GM19397 (cell line): ENCODE measurements around the gene TRMU.

ENCODE experiments used
- ATAC-seq: cut with Tn5 transposase; IDR thresholded peaks from one replicate; pipeline ENCODE4 v1.9.1; 2021; ENCODE audit warnings: mild to moderate bottlenecking, moderate library complexity; ENCODE audit not compliant: unreplicated experiment

The TRMU gene, protein sequence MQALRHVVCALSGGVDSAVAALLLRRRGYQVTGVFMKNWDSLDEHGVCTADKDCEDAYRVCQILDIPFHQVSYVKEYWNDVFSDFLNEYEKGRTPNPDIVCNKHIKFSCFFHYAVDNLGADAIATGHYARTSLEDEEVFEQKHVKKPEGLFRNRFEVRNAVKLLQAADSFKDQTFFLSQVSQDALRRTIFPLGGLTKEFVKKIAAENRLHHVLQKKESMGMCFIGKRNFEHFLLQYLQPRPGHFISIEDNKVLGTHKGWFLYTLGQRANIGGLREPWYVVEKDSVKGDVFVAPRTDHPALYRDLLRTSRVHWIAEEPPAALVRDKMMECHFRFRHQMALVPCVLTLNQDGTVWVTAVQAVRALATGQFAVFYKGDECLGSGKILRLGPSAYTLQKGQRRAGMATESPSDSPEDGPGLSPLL

GRCh38 chr22:46335201-46336118, at the start of gene TRMU:
TRMU (plus strand) TSS chr22:46335714; CDS start chr22:46335765, 51 bp downstream.
- peak; percentile 88 for ATAC-seq

- ATAC-seq = no peak
Observed at GRCh38 chr22:46286006-46286405, 49.5 kb upstream of the TRMU start.

- ATAC-seq = no peak
Observed at GRCh38 chr22:46286941-46287872, 48.3 kb upstream of the TRMU start.

- ATAC-seq = peak; percentile 79
Observed at GRCh38 chr22:46287873-46288751, 47.4 kb upstream of the TRMU start.

GRCh38 chr22:46288846-46289243, 46.7 kb upstream of the TRMU start:
- no peak for ATAC-seq

- ATAC-seq = no peak
Observed at GRCh38 chr22:46289244-46289891, 46.1 kb upstream of the TRMU start.

- ATAC-seq = no peak
Observed at GRCh38 chr22:46290121-46290842, 45.2 kb upstream of the TRMU start.

DNA sequence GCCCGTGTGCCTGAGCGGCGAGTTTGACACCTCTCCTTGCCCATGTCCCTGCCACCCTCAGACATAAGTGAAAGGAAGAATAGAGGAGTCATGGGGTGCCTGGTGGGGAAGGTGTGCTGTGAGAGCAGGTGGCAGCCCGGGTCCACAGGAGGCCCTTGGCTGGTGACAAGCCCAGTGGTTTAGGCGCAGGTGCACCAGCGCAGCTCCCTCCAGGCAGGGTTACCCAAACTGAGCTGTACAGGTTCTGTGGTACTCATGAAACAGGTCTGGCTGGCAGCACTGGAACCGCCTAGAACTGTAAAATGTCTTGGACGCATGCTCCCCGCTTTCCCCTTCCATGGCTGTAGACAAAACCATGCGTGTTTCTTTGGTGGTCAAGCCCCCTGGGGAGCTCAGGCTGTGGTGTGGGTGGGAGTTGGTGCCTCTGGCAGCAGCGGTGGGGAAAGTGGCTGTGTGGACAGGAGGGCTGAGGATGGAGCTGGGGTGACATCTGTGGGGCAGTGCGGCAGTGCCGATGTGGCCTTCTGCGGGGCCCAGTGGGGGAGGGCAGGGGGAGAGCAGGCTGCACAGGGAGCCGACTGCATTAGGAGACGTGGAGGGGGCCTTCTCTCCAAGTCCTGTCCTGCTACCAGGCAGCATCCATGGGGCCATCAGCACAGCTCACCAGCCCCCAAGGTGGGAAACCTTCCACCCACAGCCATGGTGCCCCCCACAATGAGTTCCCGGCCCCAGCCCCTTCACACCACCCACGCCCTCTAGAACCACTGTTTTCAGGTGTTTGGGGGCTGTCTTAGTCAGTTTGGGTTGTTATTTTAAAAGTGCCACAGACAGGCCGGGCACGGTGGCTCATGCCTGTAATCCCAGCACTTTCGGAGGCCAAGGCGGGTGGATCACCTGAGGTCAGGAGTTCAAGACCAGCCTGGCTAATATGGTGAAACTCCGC, 44.4 kb upstream of the TRMU start:
- ATAC-seq = no peak

GRCh38 chr22:46292173-46292572, 43.3 kb upstream of the TRMU start:
- ATAC-seq = no peak

- ATAC-seq = no peak
Observed at GRCh38 chr22:46292732-46293131, 42.8 kb upstream of the TRMU start.

DNA sequence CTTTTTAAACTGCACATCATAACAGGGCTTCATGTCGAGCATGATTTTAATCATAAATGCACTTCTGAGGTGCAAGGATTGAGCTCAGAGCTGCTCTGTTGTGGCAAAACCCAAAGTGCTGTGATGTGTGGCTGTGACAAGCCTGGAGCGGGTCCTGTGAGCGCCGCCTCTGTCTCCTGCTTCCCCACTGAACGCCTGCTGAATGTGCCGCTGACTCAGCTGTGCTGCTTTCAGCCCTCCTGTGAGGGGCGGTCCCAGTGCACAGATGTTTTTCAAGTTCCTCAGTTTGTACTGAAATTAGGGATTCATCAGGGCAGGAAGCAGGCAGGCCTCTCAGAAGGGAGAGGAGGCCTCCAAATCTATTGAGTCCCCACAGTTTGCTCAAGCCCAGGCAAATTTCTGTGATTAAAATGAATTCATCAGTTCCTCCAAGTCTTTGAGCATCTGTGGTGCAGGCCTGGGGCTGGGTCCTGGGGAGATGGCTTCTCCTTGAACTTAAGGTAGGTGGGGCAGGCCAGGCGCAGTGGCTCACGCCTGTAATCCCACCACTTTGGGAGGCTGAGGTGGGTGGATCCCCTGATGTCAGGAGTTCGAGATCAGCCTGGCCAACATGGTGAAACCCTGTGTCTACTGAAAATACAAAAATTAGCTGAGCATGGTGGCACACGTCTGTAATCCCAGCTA, 41.8 kb upstream of the TRMU start:
- ATAC-seq = no peak

- ATAC-seq = no peak
Observed at GRCh38 chr22:46294784-46295183, 40.7 kb upstream of the TRMU start.

DNA sequence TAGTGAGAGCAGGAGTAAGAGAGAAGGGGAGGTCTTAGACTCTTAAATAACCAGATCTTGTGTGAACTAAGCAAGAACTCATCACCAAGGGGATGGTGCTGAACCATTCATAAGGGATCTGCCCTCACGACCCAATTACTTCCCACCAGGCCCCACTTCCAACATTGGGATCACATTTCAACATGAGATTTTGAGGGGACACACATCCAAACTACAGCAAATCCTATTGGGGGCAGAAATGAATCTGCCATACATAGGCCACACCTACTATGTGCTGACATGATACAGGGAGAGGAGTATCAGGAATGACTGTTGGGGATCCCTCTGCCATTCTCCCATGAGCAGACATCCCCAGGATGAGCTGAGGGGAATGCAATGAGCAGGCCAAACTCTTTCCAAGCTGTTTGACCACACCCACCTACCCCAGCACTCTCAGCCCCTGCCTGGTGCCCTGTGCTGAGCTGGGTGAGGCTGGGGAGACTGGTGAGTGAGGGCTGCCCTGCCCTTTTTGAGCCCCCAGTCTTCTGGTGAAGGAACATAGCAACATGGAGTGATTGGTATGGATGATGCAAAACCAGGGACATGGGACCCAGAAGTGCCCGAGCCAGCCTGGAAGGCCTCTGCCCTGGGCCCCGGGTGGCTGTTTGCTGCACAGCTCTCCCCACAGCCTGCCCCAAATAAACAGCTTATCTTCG, 40.1 kb upstream of the TRMU start:
- ATAC-seq = no peak

DNA sequence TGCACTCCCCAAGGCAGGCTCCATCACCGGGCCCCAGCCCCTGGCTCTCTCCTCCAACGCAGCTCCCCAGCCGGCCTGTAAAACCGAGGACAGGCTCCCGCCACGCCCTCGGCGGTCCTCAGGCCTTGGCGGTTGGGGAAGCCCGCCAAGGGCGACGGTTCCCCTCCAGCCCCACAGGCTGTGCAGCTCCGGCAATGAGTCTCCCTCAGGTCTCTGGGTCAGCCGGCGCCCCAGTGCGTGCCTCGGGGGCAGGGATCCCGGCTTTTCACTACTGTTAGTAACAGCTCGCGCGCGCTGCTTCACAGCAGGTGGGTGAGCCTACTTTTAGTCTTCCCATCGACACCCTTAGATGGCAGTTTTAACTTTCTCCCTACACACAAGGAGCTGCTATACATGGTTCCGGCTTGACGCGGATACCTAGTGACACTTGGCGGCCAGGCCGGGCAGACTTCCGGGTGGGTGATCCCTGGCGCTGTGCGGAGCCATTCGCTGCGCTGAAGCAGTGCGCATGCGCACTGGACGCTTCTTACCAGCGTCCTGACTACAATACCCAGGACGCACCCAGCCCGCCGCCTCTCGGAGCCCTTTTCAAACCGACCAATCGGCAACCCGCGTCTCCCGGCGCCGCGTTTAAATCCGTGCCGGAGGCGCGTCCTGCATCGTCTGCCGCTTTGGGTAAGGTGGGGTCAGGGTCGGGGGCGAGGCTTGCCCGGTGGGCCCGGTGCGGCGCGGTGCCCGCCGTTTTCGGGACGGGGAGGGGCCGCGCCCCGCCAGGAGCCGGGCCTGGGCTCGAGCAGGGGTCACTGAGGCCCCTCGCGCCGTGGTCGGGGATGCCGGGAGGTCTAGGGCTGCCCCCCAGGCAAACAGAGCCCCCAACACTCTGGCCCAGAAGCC, 39.0 kb upstream of the TRMU start, which contains the start of gene GTSE1:
Gene GTSE1 (plus strand): TSS at position 614 of the 894 bp plus-strand sequence. CDS start 531 bp downstream, outside the sequence.
- peak; percentile 91 for ATAC-seq

GRCh38 chr22:46297151-46297812, 38.2 kb upstream of the TRMU start:
- ATAC-seq = no peak
